Hematopoietic multipotent progenitor cell treated with erythropoietin and hydrocortisone succinate and interleukin-3 and kit ligand, for 4 days (in vitro differentiated cells): ENCODE measurements around the gene FAM169A.
A peak's percentile ranks its signal among the peaks of the same experiment; 100 is the strongest.
"Not testable (repeated sequence)": the region's sequence is repeated elsewhere in the genome, so short reads cannot be mapped to it uniquely, and the experiment has no call there.

ENCODE experiments used
- DNase-seq: peaks from one replicate; pipeline ENCODE4 v3.0.0-alpha.2; 2015

FAM169A gene

GRCh38 chr5:74869414-74869813, 3.2 kb upstream of the FAM169A start:
- not testable (repeated sequence) for DNase-seq

GRCh38 chr5:74866596-74867162, 492 bp upstream of the FAM169A start:
- no peak for DNase-seq

- no peak for DNase-seq
Measured at GRCh38 chr5:74865256-74865803, 857 bp downstream of the FAM169A start.

- DNase-seq, result no peak
Measured at GRCh38 chr5:74864823-74865222, 1.4 kb downstream of the FAM169A start.

- DNase-seq, result no peak
Measured at GRCh38 chr5:74863726-74864125, 2.5 kb downstream of the FAM169A start.

- no peak for DNase-seq
Measured at GRCh38 chr5:74862221-74862620, 4.0 kb downstream of the FAM169A start.

GRCh38 chr5:74856975-74857374, 9.2 kb downstream of the FAM169A start:
- not testable (repeated sequence) for DNase-seq

GRCh38 chr5:74853256-74853655, 12.9 kb downstream of the FAM169A start:
- no peak for DNase-seq

- DNase-seq, result peak; percentile 69
Measured at GRCh38 chr5:74851684-74852353, 14.4 kb downstream of the FAM169A start.

- DNase-seq, result peak; percentile 36
Measured at GRCh38 chr5:74850789-74851425, 15.3 kb downstream of the FAM169A start.

- DNase-seq, result no peak
Measured at GRCh38 chr5:74850030-74850429, 16.2 kb downstream of the FAM169A start.

- DNase-seq, result no peak
Measured at GRCh38 chr5:74848553-74849025, 17.6 kb downstream of the FAM169A start.

GRCh38 chr5:74839229-74839628, 27.0 kb downstream of the FAM169A start:
- no peak for DNase-seq

GRCh38 chr5:74838262-74838661, 27.9 kb downstream of the FAM169A start:
- DNase-seq, result no peak

- no peak for DNase-seq
Measured at GRCh38 chr5:74837115-74837514, 29.1 kb downstream of the FAM169A start.

GRCh38 chr5:74833537-74834266, 32.5 kb downstream of the FAM169A start:
- no peak for DNase-seq

GRCh38 chr5:74829413-74829812, 36.8 kb downstream of the FAM169A start:
- DNase-seq, result no peak

- no peak for DNase-seq
Measured at GRCh38 chr5:74822288-74822687, 43.9 kb downstream of the FAM169A start.

GRCh38 chr5:74816875-74817274, 49.3 kb downstream of the FAM169A start:
- DNase-seq, result peak; percentile 5

- no peak for DNase-seq
Measured at GRCh38 chr5:74810915-74811314, 55.3 kb downstream of the FAM169A start.

GRCh38 chr5:74801941-74802340, 64.2 kb downstream of the FAM169A start:
- no peak for DNase-seq

- no peak for DNase-seq
Measured at GRCh38 chr5:74801197-74801596, 65.0 kb downstream of the FAM169A start.
